MM.1S (cell line): Measurements from ENCODE around the gene EZH2.

Source experiments
- EZH2 ChIP-seq: fragments of 300-600 bp; sonication (generic); optimal IDR thresholded peaks from 2 replicates; pipeline ENCODE3; 2017; ENCODE audit warnings: low read depth, mild to moderate bottlenecking, antibody characterized with exemption, low read length, mixed read lengths
- EZH2phosphoT487 ChIP-seq: fragments of 300-600 bp; sonication (generic); IDR thresholded peaks from 2 replicates; pipeline ENCODE4 v1.6.1; 2018; ENCODE audit warnings: antibody characterized with exemption, low read length
- TF ChIP-seq, protein P1 (sequence below): fragments of 300-600 bp; sonication (generic); IDR thresholded peaks from 2 replicates; pipeline ENCODE4 v1.5.1; 2016; ENCODE audit warnings: antibody characterized with exemption, low read length, mixed read lengths

DNA sequence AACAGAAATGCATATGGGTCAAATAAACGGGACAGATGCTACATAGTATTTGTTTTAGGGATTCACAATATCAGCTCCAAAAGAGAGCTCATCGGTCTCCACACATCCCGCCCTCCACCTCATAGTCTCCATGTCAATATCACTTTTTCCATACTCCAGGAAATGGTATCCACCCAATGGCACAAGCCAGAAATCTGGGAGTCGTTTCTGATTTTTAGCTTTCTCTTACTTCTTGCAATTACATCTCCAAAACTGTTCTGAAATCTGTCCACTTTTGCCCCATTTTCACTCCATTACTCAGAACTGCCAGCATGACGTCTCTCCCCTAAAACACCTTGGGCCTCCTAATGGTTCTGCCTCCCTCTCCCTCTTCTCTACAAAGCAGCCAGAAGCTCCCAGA is 47.4 kb upstream of the EZH2 start:
- TF ChIP-seq, protein P1, sequence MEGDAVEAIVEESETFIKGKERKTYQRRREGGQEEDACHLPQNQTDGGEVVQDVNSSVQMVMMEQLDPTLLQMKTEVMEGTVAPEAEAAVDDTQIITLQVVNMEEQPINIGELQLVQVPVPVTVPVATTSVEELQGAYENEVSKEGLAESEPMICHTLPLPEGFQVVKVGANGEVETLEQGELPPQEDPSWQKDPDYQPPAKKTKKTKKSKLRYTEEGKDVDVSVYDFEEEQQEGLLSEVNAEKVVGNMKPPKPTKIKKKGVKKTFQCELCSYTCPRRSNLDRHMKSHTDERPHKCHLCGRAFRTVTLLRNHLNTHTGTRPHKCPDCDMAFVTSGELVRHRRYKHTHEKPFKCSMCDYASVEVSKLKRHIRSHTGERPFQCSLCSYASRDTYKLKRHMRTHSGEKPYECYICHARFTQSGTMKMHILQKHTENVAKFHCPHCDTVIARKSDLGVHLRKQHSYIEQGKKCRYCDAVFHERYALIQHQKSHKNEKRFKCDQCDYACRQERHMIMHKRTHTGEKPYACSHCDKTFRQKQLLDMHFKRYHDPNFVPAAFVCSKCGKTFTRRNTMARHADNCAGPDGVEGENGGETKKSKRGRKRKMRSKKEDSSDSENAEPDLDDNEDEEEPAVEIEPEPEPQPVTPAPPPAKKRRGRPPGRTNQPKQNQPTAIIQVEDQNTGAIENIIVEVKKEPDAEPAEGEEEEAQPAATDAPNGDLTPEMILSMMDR = no peak
- TF ChIP-seq EZH2 = no peak
- no peak for TF ChIP-seq EZH2phosphoT487
